GM12801 (cell line): ENCODE data around the gene FAT2.

Source experiments
- TF ChIP-seq, protein P1 (sequence below): IDR thresholded peaks from one replicate; pipeline ENCODE4 v1.5.1; 2011; ENCODE audit warnings: control low read depth; ENCODE audit not compliant: insufficient read length; ENCODE audit errors: extremely low read depth

FAT2 gene

DNA sequence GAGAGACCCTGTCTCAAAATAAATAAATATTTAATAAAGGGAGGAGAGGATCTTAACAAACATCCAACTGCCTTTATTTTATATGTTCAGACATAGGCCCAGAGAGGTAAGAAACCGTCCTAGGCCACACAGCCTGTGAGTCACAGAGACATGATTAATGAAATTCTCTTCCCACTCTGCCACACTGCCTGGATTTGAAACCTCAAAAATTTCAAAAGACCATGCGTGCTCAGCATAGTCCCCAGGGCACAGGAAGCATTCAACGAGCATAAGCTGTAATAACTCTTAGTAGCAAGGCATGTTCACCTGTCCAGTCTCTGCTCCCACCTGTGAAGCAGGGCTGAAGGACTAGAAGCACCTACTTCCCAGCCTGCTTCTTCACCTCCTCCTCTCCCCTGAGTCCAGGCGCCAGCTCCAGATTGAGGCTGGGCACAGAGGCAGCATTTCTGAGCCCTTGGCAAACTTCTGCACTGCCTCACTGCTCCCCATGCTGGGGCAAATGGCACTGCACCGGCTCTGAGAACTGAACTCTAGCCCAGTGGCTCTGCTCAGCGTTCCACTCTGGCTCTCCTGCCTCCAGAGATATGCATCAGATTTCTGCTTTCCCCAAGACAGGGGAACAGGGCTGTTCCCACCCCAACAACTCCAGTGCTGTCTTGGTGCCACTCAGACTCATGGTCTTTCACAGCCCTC lies 1.1 kb downstream of the FAT2 start:
- TF ChIP-seq, protein P1, sequence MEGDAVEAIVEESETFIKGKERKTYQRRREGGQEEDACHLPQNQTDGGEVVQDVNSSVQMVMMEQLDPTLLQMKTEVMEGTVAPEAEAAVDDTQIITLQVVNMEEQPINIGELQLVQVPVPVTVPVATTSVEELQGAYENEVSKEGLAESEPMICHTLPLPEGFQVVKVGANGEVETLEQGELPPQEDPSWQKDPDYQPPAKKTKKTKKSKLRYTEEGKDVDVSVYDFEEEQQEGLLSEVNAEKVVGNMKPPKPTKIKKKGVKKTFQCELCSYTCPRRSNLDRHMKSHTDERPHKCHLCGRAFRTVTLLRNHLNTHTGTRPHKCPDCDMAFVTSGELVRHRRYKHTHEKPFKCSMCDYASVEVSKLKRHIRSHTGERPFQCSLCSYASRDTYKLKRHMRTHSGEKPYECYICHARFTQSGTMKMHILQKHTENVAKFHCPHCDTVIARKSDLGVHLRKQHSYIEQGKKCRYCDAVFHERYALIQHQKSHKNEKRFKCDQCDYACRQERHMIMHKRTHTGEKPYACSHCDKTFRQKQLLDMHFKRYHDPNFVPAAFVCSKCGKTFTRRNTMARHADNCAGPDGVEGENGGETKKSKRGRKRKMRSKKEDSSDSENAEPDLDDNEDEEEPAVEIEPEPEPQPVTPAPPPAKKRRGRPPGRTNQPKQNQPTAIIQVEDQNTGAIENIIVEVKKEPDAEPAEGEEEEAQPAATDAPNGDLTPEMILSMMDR, result no peak

GRCh38 chr5:151587796-151588555 lies 3.2 kb downstream of the FAT2 start:
- TF ChIP-seq, protein P1, result no peak

- TF ChIP-seq, protein P1, result no peak
Observed at GRCh38 chr5:151585970-151586369, 5.2 kb downstream of the FAT2 start.

GRCh38 chr5:151584057-151584937 lies 6.8 kb downstream of the FAT2 start:
- TF ChIP-seq, protein P1, result no peak

- TF ChIP-seq, protein P1, result no peak
Observed at GRCh38 chr5:151581812-151582583, 9.1 kb downstream of the FAT2 start.

DNA sequence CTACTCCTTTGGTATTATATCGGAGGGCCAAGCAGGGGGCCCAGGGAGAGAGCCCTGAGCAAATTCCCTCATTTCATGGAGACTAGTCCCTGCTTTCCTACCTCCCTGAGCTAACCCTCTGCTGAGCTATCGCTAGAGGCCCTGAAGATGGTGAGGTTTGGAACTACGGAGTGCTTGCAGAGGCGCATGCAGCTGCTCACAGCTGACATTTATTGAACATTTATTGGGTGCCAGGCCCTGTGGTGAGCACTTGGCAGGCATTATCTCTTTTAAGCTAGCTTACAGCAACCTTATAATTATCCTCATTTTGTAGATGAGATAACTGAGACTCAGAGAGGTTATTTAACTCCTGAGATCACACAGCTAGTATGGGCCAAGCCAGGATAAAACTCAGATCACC lies 9.8 kb downstream of the FAT2 start:
- TF ChIP-seq, protein P1, result no peak
